ENCODE results near the gene RANBP9. TPM values are rescaled to one million over a fixed set of nuclear protein-coding genes. Genes with fewer than 3 reads are reported as not detected.

The RANBP9 gene
- total RNA-seq, 1 donor from 2014 or later = 13.5 TPM

- no peak for TF ChIP-seq CTCF (conservative IDR thresholded peaks at IDR 0.05; ENCODE audit: low read depth, low read length)
- no peak for DNase-seq (ENCODE audit: low read depth)
- H3K4me3 ChIP-seq (ENCODE audit: low read depth, low read length) = no peak overlapping the region
These were observed 68.5 kb downstream of the RANBP9 start for GRCh38 chr6:13643125-13643524.

GRCh38 chr6:13641315-13641714 is 70.3 kb downstream of the RANBP9 start:
- DNase-seq (ENCODE audit: low read depth) = no peak
- no peak for TF ChIP-seq CTCF (conservative IDR thresholded peaks at IDR 0.05; ENCODE audit: low read depth, low read length)
- no peak overlapping the region for H3K4me3 ChIP-seq (ENCODE audit: low read depth, low read length)

- DNase-seq (ENCODE audit: low read depth) = no peak
- H3K4me3 ChIP-seq (ENCODE audit: low read depth, low read length) = no peak overlapping the region
- TF ChIP-seq CTCF (conservative IDR thresholded peaks at IDR 0.05; ENCODE audit: low read depth, low read length) = no peak
These were observed 73.0 kb downstream of the RANBP9 start for GRCh38 chr6:13638626-13639025.

GRCh38 chr6:13638014-13638413 is 73.6 kb downstream of the RANBP9 start:
- H3K4me3 ChIP-seq (ENCODE audit: low read depth, low read length) = no peak overlapping the region
- TF ChIP-seq CTCF (conservative IDR thresholded peaks at IDR 0.05; ENCODE audit: low read depth, low read length) = no peak
- no peak for DNase-seq (ENCODE audit: low read depth)

- no peak for TF ChIP-seq CTCF (conservative IDR thresholded peaks at IDR 0.05; ENCODE audit: low read depth, low read length)
- H3K4me3 ChIP-seq (ENCODE audit: low read depth, low read length) = no peak overlapping the region
- DNase-seq (ENCODE audit: low read depth) = no peak
These were observed 75.5 kb downstream of the RANBP9 start for GRCh38 chr6:13635948-13636658.

GRCh38 chr6:13633343-13633742 is 78.3 kb downstream of the RANBP9 start:
- no peak for TF ChIP-seq CTCF (conservative IDR thresholded peaks at IDR 0.05; ENCODE audit: low read depth, low read length)
- H3K4me3 ChIP-seq (ENCODE audit: low read depth, low read length) = no peak overlapping the region
- no peak for DNase-seq (ENCODE audit: low read depth)

- H3K4me3 ChIP-seq (ENCODE audit: low read depth, low read length) = no peak overlapping the region
- DNase-seq (ENCODE audit: low read depth) = no peak
- TF ChIP-seq CTCF (conservative IDR thresholded peaks at IDR 0.05; ENCODE audit: low read depth, low read length) = no peak
These were observed 81.1 kb downstream of the RANBP9 start for GRCh38 chr6:13630499-13630898.
